H9 (cell line): ENCODE data around the gene AMD1. TPM values are rescaled to one million over a fixed set of nuclear protein-coding genes. Genes with fewer than 3 reads are reported as not detected.

Source experiments
- DNase-seq: peaks from one replicate; pipeline ENCODE4 v3.0.0-alpha.2; 2017
- H2AFZ ChIP-seq: one replicate; pipeline ENCODE4 v1.6.1; 2013; ENCODE audit warnings: mild to moderate bottlenecking, low read length, control low read depth, moderate library complexity
- H2AK5ac ChIP-seq: 2 replicates; pipeline ENCODE4 v1.6.1; 2013; ENCODE audit warnings: low read length, control low read depth, mixed read lengths; ENCODE audit not compliant: insufficient read length
- H2BK120ac ChIP-seq: one replicate; pipeline ENCODE4 v1.6.1; 2013; ENCODE audit warnings: low read depth, mild to moderate bottlenecking, low read length, control low read depth, inconsistent platforms; ENCODE audit not compliant: poor library complexity, severe bottlenecking
- H2BK12ac ChIP-seq: 2 replicates; pipeline ENCODE4 v1.6.1; 2013; ENCODE audit warnings: low read length, control low read depth, mixed read lengths, low read depth; ENCODE audit not compliant: insufficient read length
- H2BK15ac ChIP-seq: 2 replicates; pipeline ENCODE4 v1.6.1; 2013; ENCODE audit warnings: low read depth, low read length, control low read depth
- H2BK20ac ChIP-seq: one replicate; pipeline ENCODE4 v1.6.1; 2013; ENCODE audit warnings: low read depth, mild to moderate bottlenecking, low read length, control low read depth, inconsistent platforms; ENCODE audit not compliant: poor library complexity, severe bottlenecking
- H2BK5ac ChIP-seq: 2 replicates; pipeline ENCODE4 v1.6.1; 2013; ENCODE audit warnings: low read length, control low read depth, mixed read lengths; ENCODE audit not compliant: insufficient read length
- H3K14ac ChIP-seq: 2 replicates; pipeline ENCODE4 v1.6.1; 2013; ENCODE audit warnings: low read length, control low read depth; ENCODE audit not compliant: insufficient read depth
- H3K18ac ChIP-seq: 2 replicates; pipeline ENCODE4 v1.6.1; 2013; ENCODE audit warnings: low read depth, mild to moderate bottlenecking, mixed read lengths, low read length, control low read depth; ENCODE audit not compliant: insufficient read length
- H3K23ac ChIP-seq: 2 replicates; pipeline ENCODE4 v1.6.1; 2013; ENCODE audit warnings: low read length, control low read depth, mixed read lengths, low read depth; ENCODE audit not compliant: insufficient read length
- H3K23me2 ChIP-seq: 2 replicates; pipeline ENCODE4 v1.6.1; 2013; ENCODE audit warnings: low read depth, mild to moderate bottlenecking, mixed read lengths, low read length, control low read depth; ENCODE audit not compliant: insufficient read length, poor library complexity, severe bottlenecking
- H3K27ac ChIP-seq: 2 replicates; pipeline ENCODE4 v1.5.1; 2013; ENCODE audit warnings: low read length, control low read depth, mixed read lengths, low read depth; ENCODE audit not compliant: insufficient read length
- H3K27me3 ChIP-seq: 2 replicates; pipeline ENCODE4 v1.6.1; 2013; ENCODE audit warnings: low read length, control low read depth, inconsistent platforms; ENCODE audit not compliant: insufficient read depth
- H3K4ac ChIP-seq: 2 replicates; pipeline ENCODE4 v1.6.1; 2013; ENCODE audit warnings: low read depth, mild to moderate bottlenecking, control low read depth, inconsistent platforms, low read length, moderate library complexity
- H3K4me1 ChIP-seq: 2 replicates; pipeline ENCODE4 v1.6.1; 2013; ENCODE audit warnings: low read length, control low read depth, inconsistent platforms; ENCODE audit not compliant: insufficient read depth
- H3K4me2 ChIP-seq: 2 replicates; pipeline ENCODE4 v1.6.1; 2013; ENCODE audit warnings: low read length, control low read depth, mixed read lengths; ENCODE audit not compliant: insufficient read length, insufficient read depth
- H3K56ac ChIP-seq: 2 replicates; pipeline ENCODE4 v1.6.1; 2013; ENCODE audit warnings: low read depth, mild to moderate bottlenecking, mixed read lengths, low read length, control low read depth; ENCODE audit not compliant: insufficient read length
- H3K79me1 ChIP-seq: 2 replicates; pipeline ENCODE4 v1.6.1; 2013; ENCODE audit warnings: low read depth, mild to moderate bottlenecking, moderate library complexity, low read length, control low read depth, inconsistent platforms; ENCODE audit not compliant: insufficient read depth, poor library complexity, severe bottlenecking
- H3K79me2 ChIP-seq: 2 replicates; pipeline ENCODE4 v1.6.1; 2013; ENCODE audit warnings: low read length, control low read depth, inconsistent platforms; ENCODE audit not compliant: insufficient read depth
- H3K9ac ChIP-seq: 2 replicates; pipeline ENCODE4 v1.6.1; 2013; ENCODE audit warnings: low read length, control low read depth, mixed read lengths; ENCODE audit not compliant: insufficient read length; ENCODE audit errors: extremely low read depth
- H3K9me3 ChIP-seq: one replicate; pipeline ENCODE4 v1.6.1; 2013; ENCODE audit warnings: low read depth, low read length, inconsistent platforms; ENCODE audit not compliant: control insufficient read depth
- H3T11ph ChIP-seq: one replicate; pipeline ENCODE4 v1.6.1; 2013; ENCODE audit warnings: mild to moderate bottlenecking, low read length, control low read depth, inconsistent platforms
- H4K20me1 ChIP-seq: one replicate; pipeline ENCODE4 v1.6.1; 2013; ENCODE audit not compliant: control insufficient read depth, insufficient read length, insufficient read depth
- H4K5ac ChIP-seq: 2 replicates; pipeline ENCODE4 v1.6.1; 2013; ENCODE audit warnings: low read depth, mild to moderate bottlenecking, mixed read lengths, low read length, control low read depth; ENCODE audit not compliant: insufficient read length
- H4K8ac ChIP-seq: replicated peaks from 2 replicates; pipeline ENCODE4 v1.6.1; 2013; ENCODE audit warnings: low read length, control low read depth, mixed read lengths, low read depth; ENCODE audit not compliant: insufficient read length
- H4K91ac ChIP-seq: 2 replicates; pipeline ENCODE4 v1.6.1; 2013; ENCODE audit warnings: low read depth, mild to moderate bottlenecking, moderate library complexity, mixed read lengths, low read length, control low read depth; ENCODE audit not compliant: insufficient read length
- H3K27ac Mint-ChIP-seq, 3 experiments: 2 replicates in 2 of 3; 3 replicates in 1 of 3; pipeline ENCODE4 v1.8.0; 2020 to 2021; ENCODE audit warnings: mixed read lengths in 3 of 3, mild to moderate bottlenecking in 1 of 3, moderate library complexity in 1 of 3
- H3K27me3 Mint-ChIP-seq: 2 replicates; pipeline ENCODE4 v1.8.0; 2021; ENCODE audit warnings: low read depth, mild to moderate bottlenecking, moderate library complexity, mixed read lengths
- H3K36me3 Mint-ChIP-seq, 3 experiments: 2 replicates in 2 of 3; 3 replicates in 1 of 3; pipeline ENCODE4 v1.8.0; 2020 to 2021; ENCODE audit warnings: low read depth in 3 of 3, mixed read lengths in 3 of 3; ENCODE audit not compliant: insufficient read depth in 1 of 3
- H3K4me1 Mint-ChIP-seq, 2 experiments: 2 replicates each; pipeline ENCODE4 v1.8.0; 2020; ENCODE audit warnings: mixed read lengths in 2 of 2
- H3K4me3 Mint-ChIP-seq, 2 experiments: 2 replicates in 1 of 2; 3 replicates in 1 of 2; pipeline ENCODE4 v1.8.0; 2020 to 2021; ENCODE audit warnings: mild to moderate bottlenecking in 2 of 2, mixed read lengths in 2 of 2, moderate library complexity in 1 of 2
- H3K9me3 Mint-ChIP-seq, 2 experiments: 2 replicates in 1 of 2; 3 replicates in 1 of 2; pipeline ENCODE4 v1.8.0; 2020; ENCODE audit warnings: mild to moderate bottlenecking in 2 of 2, mixed read lengths in 2 of 2, moderate library complexity in 1 of 2
- CTCF ChIP-seq: fragments of 200-600 bp; sonication (generic); conservative IDR thresholded peaks from 3 replicates; pipeline ENCODE4 v1.8.0; 2021; ENCODE audit warnings: antibody characterized with exemption, mild to moderate bottlenecking
- WGBS: extraction: QIAGEN DNeasy Blood & Tissue Kit; methylation state at CpG from one replicate; pipeline ENCODE4 v1.1.7; 2013; ENCODE audit warnings: missing lambda C conversion rate, low lambda C conversion rate, mixed read lengths; ENCODE audit not compliant: insufficient read length; ENCODE audit errors: extremely low coverage; 5-methylcytosine and 5-hydroxymethylcytosine counted together
- total RNA-seq: library from RNA; stranded (reverse); gene quantifications from 2 replicates; pipeline ENCODE4 v1.2.1, GENCODE V29; 2021

AMD1 gene
- total RNA-seq, 1 experiment from 2014 or later = 162 TPM

GRCh38 chr6:110876170-110876773, 1.7 kb downstream of the AMD1 start:
- Histone ChIP-seq H3K14ac (peak overlapping the region; percentile 94), H3T11ph (no peak overlapping the region), H3K9ac (peak overlapping the region; percentile 98), H2BK120ac (no peak overlapping the region), H3K4ac (no peak overlapping the region; the same call in 1 of the 2 replicates), H2BK15ac (no peak overlapping the region), H3K9me3 (no peaks in the 10 kb centered on the region), H2AFZ (no peak overlapping the region), H3K79me1 (no peaks in the 10 kb centered on the region), H4K5ac (no peak overlapping the region), H3K18ac (peak overlapping the region; percentile 64), H3K4me1 (no peaks in the 10 kb centered on the region; the same call in 1 of the 2 replicates), H3K23ac (no peak overlapping the region), H2BK5ac (no peak overlapping the region), H4K8ac (no peak overlapping the region), H2AK5ac (no peak overlapping the region), H4K91ac (no peak overlapping the region), H3K79me2 (peaks cover 66% of the 10 kb centered on the region), H2BK20ac (no peak overlapping the region), H3K27ac (no peak overlapping the region), H3K56ac (no peak overlapping the region), H3K23me2 (peaks cover 4% of the 10 kb centered on the region), H3K27me3 (no peaks in the 10 kb centered on the region), H3K4me2 (peak overlapping the region; percentile 92), H2BK12ac (no peak overlapping the region), H4K20me1 (no peaks in the 10 kb centered on the region)
- Mint-ChIP-seq H3K9me3 (peaks cover 2 to 8% of the 10 kb centered on the region in 2 experiments; a peak in 4 of 5 replicates), H3K27ac (peak overlapping the region; percentile 17 to 87 (median 48); a peak in 4 of 7 replicates), H3K4me3 (peak overlapping the region; percentile 89 to 97), H3K4me1 (peaks cover 42 to 50% of the 10 kb centered on the region in 2 experiments), H3K27me3 (peaks cover 3% of the 10 kb centered on the region; the same call in 1 of the 2 replicates), H3K36me3 (peaks cover 3 to 21% (median 15%) of the 10 kb centered on the region in 3 experiments)
- peak; percentile 90 for DNase-seq
- WGBS = no CpG with 5 or more reads among the region's 29 CpGs
- no peak for TF ChIP-seq CTCF
